Measurements from ENCODE around the gene WNT8B.

- TF ChIP-seq, protein P1, sequence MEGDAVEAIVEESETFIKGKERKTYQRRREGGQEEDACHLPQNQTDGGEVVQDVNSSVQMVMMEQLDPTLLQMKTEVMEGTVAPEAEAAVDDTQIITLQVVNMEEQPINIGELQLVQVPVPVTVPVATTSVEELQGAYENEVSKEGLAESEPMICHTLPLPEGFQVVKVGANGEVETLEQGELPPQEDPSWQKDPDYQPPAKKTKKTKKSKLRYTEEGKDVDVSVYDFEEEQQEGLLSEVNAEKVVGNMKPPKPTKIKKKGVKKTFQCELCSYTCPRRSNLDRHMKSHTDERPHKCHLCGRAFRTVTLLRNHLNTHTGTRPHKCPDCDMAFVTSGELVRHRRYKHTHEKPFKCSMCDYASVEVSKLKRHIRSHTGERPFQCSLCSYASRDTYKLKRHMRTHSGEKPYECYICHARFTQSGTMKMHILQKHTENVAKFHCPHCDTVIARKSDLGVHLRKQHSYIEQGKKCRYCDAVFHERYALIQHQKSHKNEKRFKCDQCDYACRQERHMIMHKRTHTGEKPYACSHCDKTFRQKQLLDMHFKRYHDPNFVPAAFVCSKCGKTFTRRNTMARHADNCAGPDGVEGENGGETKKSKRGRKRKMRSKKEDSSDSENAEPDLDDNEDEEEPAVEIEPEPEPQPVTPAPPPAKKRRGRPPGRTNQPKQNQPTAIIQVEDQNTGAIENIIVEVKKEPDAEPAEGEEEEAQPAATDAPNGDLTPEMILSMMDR (IDR thresholded peaks at IDR 0.05; ENCODE audit: poor library complexity, severe bottlenecking), result no peak
- TF ChIP-seq TAF1 (IDR thresholded peaks at IDR 0.05; ENCODE audit: low read depth) (no peak), EZH2 (IDR thresholded peaks at IDR 0.05; ENCODE audit: borderline replicate concordance, insufficient read depth, low read length, poor library complexity, severe bottlenecking) (no peak), EP300 (conservative IDR thresholded peaks at IDR 0.05; ENCODE audit: poor library complexity, severe bottlenecking) (no peak), POLR2AphosphoS5 (IDR thresholded peaks at IDR 0.05) (no peak)
Measured at GRCh38 chr10:100446130-100446761, 16.6 kb upstream of the WNT8B start.
